Epithelial cell of proximal tubule (primary cell): Measurements from ENCODE around the gene FICD. TPM values are rescaled to one million over a fixed set of nuclear protein-coding genes. Genes with fewer than 3 reads are reported as not detected.
A peak's percentile ranks its signal among the peaks of the same experiment; 100 is the strongest.

ENCODE experiments used
- DNase-seq: peaks from one replicate; pipeline ENCODE4 v3.0.0-alpha.2; 2011; ENCODE audit warnings: low read depth
- H3K4me3 ChIP-seq: 2 replicates; pipeline ENCODE4 v1.5.1; 2011; ENCODE audit warnings: low read depth, mild to moderate bottlenecking, low read length
- total RNA-seq: library from RNA; depleted of rRNA; stranded (reverse); fragments of >200 nt; gene quantifications from 2 replicates; pipeline ENCODE4 v1.2.3, GENCODE V29; 2015
- TF ChIP-seq, protein P1 (sequence below): conservative IDR thresholded peaks from 2 replicates; pipeline ENCODE4 v1.5.1; 2012; ENCODE audit warnings: low read depth, mild to moderate bottlenecking, low read length

Gene FICD
- total RNA-seq, 1 donor from 2014 or later, result 3.3 TPM

DNA sequence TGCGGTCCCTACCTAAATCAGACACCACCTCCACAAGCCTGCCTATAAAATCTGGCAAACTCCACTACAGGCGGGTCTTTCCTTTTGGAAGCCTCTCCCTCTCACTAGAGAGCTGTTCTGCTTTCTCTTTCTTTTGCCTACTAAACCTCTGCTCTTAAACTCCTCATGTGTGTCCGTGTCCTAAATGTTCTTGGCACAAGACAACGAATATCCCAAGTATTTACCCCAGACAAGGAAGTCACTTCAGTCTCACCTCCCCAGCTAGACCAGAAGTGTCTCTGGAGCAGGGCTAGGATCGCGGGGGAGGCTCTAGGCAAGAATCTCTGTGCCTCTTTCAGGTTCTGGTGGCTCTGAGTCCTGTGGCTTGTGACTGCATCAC lies 37.2 kb upstream of the FICD start:
- no peak for DNase-seq
- no peak overlapping the region for H3K4me3 ChIP-seq
- TF ChIP-seq, protein P1, sequence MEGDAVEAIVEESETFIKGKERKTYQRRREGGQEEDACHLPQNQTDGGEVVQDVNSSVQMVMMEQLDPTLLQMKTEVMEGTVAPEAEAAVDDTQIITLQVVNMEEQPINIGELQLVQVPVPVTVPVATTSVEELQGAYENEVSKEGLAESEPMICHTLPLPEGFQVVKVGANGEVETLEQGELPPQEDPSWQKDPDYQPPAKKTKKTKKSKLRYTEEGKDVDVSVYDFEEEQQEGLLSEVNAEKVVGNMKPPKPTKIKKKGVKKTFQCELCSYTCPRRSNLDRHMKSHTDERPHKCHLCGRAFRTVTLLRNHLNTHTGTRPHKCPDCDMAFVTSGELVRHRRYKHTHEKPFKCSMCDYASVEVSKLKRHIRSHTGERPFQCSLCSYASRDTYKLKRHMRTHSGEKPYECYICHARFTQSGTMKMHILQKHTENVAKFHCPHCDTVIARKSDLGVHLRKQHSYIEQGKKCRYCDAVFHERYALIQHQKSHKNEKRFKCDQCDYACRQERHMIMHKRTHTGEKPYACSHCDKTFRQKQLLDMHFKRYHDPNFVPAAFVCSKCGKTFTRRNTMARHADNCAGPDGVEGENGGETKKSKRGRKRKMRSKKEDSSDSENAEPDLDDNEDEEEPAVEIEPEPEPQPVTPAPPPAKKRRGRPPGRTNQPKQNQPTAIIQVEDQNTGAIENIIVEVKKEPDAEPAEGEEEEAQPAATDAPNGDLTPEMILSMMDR, result no peak

GRCh38 chr12:108478611-108479206 lies 36.4 kb upstream of the FICD start:
- TF ChIP-seq, protein P1, result no peak
- no peak overlapping the region for H3K4me3 ChIP-seq
- DNase-seq, result no peak

GRCh38 chr12:108479364-108480070 lies 35.6 kb upstream of the FICD start:
- DNase-seq, result peak; percentile 40
- TF ChIP-seq, protein P1, result no peak
- no peak overlapping the region for H3K4me3 ChIP-seq

- peak; percentile 63 for DNase-seq
- TF ChIP-seq, protein P1, result no peak
- no peak overlapping the region for H3K4me3 ChIP-seq
Measured at GRCh38 chr12:108482717-108483212, 32.3 kb upstream of the FICD start.

DNA sequence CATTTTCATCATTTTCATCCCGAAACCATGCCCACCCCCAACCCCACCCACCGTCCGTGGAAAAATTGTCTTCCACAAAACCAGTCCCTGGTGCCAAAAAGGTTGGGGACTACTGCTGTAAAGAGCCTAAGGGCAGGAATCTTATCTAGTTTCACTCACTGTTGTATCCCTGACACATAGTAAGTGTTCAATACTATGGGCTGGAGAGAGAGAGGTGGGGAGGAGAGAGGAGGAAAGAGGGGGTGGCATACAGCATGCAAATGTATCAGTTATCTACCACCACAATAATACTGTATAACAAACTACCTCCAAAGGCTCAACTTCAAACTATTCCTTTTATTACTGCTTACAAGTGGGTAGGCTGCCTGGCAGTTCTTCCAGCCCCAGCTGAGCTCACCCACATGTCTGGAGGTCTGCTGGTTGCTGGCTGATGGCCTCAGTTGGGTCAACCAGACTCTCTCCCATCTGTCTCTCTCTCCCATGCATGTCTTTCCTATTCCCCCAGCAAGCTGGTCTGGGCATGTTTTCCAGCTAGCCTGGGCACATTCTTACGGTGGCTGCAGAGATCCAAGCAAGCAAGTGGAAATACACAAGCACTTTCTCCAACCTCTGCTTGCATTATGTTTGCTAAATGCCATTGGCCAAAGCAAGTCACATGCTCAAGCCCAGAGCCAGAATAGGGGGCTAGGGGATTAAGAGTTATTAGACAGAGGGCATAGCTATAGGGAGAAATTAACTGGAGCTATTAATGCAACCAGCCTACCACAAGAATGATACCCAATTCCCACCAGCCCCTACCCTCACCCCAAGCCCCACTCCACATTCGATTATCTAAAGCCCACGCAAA lies 31.6 kb upstream of the FICD start:
- no peak for DNase-seq
- H3K4me3 ChIP-seq, result no peak overlapping the region
- TF ChIP-seq, protein P1, result no peak

GRCh38 chr12:108484431-108484830 lies 30.6 kb upstream of the FICD start:
- DNase-seq, result no peak
- H3K4me3 ChIP-seq, result no peak overlapping the region
- TF ChIP-seq, protein P1, result no peak
